HG03025 (cell line): ENCODE results near the gene GOLGA6L22.
"Not testable (repeated sequence)": the region's sequence is repeated elsewhere in the genome, so short reads cannot be mapped to it uniquely, and the experiment has no call there.

Experiments
- ATAC-seq: cut with Tn5 transposase; IDR thresholded peaks from one replicate; pipeline ENCODE4 v1.9.1; 2021; ENCODE audit warnings: mild to moderate bottlenecking, moderate library complexity; ENCODE audit not compliant: unreplicated experiment, low FRiP score

The GOLGA6L22 gene, protein sequence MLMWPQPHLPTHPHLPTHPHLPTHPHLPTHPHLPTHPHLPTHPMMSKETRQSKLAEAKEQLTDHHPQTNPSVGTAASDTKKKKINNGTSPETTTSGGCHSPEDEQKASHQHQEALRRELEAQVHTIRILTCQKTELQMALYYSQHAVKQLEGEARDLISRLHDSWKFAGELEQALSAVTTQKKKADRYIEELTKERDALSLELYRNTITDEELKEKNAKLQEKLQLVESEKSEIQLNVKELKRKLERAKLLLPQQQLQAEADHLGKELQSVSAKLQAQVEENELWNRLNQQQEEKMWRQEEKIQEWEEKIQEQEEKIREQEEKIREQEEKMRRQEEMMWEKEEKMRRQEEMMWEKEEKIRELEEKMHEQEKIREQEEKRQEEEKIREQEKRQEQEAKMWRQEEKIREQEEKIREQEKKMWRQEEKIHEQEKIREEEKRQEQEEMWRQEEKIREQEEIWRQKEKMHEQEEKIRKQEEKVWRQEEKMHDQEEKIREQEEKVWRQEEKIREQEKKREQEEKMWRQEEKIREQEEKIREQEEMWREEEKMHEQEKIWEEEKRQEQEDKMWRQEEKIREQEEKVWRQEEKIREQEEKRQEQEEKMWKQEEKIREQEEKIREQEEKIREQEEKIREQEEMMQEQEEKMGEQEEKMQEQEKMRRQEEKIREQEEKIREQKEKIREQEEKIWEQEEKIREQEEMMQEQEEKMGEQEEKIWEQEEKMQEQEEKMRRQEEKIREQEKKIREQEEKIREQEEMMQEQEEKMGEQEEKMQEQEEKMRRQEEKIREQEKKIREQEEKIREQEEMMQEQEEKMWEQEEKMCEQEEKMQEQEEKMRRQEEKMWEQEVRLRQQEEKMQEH

DNA sequence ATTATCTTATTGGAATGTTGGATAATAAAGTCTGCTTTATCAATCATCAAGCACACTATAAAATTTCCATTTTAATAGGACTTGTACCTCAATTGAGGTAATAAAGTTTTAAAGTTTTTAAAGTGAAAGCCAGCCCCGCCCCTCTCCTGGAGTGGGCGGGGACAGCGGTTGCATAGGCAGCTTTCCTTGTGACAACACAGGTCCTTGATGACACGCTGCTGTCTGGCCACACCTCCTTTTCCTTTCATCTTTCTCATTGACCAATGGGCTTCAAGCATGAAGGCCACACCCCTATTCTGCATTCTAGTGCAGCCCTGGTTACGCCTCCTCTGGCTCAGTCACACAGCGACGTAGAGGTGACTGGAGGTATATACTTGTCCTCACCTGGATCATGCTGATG is at the start of gene GOLGA6L22:
Gene GOLGA6L22 (plus strand): TSS at position 301 of the 400 bp plus-strand sequence. CDS start 91 bp downstream, at position 392.
- not testable (repeated sequence) for ATAC-seq

DNA sequence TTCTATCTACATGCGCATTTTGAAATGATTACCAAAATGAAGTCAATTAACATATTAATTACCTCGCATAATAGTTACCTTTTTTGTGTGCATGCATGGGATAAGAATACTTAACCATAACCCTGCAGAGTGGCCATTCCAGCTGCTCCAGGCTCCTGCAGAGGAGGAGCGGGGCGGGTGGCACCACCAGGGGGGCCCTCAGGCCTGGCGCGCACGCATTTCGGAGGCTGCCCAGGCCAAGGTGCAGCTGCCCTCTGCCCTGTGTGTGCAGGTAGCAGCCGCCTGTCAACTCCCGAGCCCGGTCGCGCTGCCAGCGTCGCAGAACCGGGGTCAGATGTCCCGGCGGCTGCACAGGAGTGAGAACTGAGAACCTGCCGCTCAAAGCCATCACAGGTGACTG is 41.4 kb upstream of the GOLGA6L22 start:
- not testable (repeated sequence) for ATAC-seq

DNA sequence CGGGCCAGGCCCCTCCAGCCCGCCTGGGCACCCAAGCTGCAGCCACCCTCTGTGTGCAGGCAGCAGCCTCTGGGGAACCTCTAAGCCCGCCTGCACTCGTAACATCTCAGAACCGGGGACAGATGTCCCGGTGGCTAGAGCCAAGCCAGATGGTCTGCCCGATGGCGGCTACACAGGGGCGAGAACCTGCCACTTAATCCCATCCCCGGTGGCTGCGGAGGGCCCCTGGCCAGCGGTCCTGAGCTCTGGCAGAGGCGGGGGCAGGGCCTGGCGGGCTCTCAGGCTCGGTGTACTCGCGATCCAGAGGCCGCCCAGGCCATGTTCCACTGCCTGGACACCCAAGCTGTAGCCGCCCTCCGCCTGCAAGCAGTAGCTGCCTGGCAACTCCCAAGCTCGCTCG is 40.9 kb upstream of the GOLGA6L22 start:
- ATAC-seq = not testable (repeated sequence)

DNA sequence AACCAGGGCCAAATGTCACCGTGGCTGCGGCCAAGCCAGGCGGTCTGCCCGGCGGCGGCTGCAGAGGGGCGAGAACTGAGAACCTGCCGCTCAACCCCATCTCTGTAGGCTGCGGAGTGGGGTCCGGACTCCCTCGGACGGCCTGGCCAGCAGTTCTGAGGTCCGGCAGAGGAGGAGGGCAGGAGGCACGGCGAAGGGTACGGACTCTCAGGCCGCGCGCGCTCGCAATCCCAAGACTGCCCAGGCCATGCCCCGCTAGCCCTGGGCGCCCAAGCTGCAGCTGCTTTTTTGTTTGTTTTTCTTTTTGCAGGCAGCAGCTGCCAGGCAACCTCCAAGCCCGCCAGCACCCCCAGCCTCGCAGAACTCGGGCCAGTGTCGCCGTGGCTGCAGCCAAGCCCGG is 40.5 kb upstream of the GOLGA6L22 start:
- ATAC-seq = not testable (repeated sequence)

DNA sequence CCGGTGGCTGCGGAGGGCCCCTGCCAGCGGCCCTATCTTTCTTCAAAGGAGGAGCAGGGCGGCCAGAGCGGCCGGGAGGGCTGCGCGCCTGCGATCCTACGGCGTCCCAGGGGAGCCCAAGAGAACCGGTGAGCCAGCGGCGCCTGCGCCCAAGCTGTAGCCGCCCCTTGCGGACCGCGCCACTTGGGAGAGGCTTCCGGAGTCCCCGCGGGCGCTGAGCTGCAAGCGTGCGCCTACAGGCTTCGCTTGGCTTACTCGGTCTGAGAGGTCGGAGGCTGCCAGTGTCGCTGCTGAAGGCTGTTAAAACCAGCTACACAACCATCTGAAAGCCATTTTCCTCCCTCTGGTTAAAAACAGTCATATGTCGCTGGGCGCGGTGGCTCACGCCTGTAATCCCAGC is 40.0 kb upstream of the GOLGA6L22 start:
- not testable (repeated sequence) for ATAC-seq

DNA sequence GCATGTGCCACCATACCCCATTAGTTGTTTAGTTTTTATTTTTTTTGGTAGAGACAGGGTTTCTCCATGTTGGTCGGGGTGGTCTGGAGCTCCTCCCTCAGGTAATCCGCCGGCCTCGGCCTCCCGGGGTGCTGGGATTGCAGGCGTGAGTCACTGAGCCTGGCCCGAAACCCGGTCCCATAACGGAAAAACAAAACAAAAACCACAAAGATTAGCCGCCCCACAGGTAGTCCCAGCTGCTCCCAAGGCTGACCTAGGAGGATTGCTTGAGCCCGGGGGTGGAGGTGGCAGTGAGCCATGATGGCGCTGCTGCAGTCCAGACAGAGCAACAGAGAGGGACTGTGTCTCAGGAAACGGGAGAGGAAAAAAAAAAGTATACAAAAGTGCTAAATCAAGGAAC is 38.4 kb upstream of the GOLGA6L22 start:
- not testable (repeated sequence) for ATAC-seq

DNA sequence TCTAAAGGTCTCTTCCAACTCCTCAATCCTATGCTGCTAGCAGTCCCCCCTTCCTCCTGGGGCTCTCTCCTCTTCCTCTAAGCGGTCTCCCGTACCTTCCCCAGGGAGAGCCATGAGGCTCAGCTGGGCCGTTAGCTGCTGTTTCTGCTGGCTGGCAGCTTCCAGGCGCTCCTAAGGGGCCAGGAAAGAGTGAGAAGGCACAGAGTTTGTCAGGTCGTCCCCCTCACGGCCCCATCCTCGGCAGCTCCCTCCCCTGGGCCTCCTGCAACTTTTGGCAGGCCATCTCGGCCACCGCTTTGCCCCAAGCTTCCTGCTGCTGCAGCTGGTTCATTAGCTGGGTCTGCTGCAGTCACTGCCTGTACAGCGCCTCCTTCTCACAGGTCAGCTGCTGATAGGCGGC is 29.3 kb upstream of the GOLGA6L22 start:
- ATAC-seq = not testable (repeated sequence)

DNA sequence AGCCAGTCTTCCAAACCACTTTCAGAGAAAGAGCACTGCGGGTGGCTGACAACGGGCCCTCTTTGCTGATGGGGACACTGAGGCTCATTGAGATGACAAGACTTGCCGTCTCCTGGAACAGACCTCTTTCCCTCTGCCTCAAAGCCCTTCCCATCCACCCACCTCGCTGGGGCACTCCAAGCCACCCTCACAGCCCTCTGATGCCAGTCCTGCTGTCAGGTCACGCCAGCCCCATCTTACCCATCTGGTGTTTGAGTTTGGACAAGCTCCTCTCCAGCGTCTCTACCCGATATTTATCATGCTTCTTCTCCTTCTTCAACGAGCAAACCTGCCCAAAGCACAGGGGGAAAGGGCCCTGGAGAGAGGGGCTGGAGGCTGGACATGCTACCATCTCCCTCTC is 27.0 kb upstream of the GOLGA6L22 start:
- ATAC-seq = not testable (repeated sequence)

DNA sequence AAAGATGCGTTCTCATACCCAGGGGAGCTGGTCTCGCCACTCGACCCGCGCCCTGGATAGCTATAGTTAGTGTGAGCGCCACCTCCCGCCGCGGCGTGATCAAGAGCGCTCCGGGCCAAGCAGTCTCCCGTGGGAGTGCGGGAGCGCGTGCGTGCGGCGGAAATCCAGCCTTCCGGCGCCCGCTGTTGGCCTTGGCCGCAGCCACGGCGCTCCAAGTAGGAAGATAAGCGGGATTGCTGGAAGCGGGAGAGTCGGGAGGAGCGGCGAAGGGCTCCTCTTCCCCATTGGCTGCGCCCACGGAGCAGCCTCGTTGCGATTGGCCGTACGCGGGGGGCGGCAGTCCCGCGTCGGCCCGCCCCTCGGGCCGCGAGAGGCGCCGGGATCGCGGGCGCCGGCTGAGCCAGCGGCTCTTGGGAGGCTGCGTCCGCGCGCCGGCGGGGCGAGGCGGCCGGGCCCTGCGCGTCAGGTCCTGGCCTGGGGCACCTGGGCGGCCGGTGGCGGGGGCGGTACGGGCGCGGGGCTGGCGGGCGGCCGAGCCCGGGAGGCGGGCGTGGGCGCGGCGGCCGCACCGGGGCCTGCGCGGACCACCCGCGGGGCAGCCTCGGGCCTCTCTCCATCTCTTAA is 35.9 kb downstream of the GOLGA6L22 start:
- ATAC-seq = not testable (repeated sequence)

DNA sequence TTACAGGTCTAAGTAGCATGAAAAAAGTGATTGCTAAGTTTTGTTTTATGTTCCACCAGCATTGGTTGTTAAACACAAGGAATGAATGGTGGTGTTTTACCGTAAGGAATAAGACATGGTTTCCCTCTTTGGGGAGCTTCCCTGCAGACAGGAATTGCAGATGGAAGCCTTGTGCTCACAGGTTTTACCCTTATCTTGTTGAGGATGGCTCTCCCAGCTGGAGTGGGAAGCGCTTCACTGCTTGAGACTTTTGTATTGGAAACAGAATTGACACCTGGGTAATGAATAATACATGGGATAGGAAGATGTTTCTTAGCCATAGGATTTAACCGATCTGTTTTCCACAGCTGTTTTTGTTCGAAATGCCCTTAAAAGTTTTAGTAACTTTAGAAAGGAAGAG is 38.5 kb downstream of the GOLGA6L22 start:
- ATAC-seq = not testable (repeated sequence)

DNA sequence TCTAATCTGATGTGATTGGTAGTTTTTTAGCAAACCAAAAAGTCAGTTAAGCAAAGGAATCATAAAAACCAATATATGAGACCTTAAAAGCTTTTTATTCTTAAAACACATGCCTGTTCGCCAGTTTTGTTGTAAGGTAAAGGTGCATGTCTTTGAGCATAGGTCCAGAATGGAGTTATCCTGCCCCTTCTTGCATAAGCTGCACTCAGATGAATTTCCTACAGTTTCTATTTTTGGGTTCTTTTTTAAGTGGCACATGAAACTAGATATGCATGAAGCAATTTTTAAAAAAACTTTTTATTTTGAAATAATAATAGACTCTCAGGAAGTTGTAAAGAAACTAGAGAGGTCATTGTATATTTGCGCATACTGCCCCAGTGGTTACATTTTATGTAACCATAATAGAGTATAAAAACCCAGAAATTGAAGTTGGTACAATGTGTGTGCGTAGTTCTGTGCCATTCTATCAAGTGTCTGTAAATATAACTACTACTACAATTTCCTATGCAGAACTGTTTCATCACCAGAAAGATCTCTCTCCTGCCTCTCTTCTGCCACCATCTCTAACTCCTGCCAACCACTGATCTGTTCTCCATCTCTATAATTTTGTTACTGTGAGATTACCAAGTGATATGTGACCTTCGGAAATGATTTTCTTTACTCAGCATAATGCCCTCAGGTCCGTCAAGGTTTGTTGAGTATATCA is 39.7 kb downstream of the GOLGA6L22 start:
- not testable (repeated sequence) for ATAC-seq

DNA sequence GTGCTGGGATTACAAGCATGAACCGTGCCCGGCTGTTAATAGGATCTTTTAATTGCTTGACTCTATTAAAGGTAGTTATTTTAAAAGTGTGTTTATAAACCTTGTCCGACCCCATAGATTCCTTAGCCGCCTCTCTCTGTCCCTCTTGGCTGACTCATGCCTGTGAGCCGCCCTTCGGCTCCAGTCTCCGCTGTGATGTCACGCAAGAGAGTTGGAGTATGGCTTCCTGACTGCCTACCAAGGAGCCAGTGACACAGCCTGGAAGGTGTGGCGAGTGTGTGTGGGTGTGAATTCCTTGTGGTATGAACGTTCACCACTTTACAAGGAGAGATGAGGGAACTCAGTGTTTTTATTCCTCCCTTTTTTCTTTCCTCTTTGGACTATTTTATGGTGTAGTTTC is 43.6 kb downstream of the GOLGA6L22 start:
- not testable (repeated sequence) for ATAC-seq

DNA sequence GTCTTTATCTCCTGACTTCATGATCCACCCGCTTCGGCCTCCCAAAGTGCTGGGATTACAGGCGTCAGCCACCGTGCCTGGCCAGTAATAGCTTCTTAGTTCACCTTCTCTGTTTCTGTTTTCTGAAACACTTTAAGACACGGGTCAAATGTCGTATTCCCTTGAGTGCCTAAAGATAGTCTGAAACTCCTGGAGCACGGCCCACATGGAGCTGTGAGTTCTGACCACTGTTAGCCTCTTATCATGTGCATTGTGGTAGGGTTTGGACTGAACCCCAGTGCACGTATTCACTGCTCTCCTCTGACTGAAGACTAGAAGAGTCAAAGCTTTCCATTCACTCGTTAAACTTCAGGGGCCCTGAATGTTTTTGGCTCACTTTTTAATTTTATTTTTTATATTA is 48.3 kb downstream of the GOLGA6L22 start:
- ATAC-seq = not testable (repeated sequence)

DNA sequence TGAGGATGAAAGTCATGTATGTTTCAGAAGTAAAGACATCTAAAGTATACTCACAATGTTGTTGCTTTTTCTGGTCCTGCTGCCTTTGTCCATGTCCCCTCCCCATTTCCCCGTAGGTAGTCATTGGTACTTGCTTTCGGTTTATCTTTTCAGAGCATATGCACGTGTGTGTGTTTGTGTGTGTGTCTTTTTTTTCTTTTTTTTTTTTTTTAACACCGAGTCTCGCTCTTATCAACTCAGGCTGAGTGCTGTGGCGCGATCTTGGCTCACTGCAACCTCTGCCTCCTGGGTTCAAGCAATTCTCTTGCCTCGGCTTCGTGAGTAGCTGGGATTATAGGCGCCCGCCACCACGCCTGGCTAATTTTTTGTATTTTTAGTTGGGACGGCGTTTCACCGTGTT is 57.4 kb downstream of the GOLGA6L22 start:
- not testable (repeated sequence) for ATAC-seq
